Measurements from ENCODE around the gene DNAH17.

Gene DNAH17

DNA sequence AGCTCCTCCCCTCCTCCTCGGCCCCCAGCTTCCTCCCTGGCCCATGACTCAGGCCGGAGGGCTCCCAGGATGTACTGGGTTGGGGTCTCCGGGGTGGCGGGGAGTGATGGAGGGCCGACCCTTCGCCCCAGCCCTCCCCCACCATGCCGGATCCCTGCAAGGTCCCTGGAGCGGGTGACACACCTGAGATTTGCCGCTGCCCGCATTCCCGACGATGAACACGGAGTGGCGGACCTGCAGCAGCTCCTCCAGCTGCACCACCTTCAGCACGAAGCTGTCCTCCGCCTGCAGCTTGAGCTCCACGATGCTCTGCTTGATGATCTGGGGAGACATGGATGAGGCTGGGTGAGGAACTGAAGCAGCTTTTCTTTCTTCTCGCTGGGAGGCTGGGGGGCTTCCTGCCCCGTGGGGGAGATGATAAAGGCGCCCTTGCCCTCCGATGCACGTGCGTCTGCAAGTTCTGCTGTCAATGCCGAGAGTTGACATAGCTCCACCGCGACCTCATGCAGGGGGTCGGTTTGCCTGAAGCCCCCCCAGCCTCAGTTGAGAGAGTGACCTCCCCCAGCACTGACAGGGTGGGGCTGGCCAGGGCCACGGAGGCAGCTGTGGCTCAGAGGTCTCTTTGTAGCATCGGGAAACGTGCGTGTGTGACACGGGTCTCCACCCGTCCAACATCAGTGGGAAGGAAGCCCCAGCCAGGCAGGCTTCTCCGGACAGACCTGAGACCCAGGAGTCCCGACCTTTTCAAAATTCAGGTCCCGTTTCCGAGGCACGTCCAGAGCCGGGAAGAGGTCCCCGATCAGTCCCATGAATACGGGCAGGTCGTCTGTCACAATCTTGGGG, 83.1 kb downstream of the DNAH17 start:
- Histone ChIP-seq H3K27ac (ENCODE audit: low read length) (no peak overlapping the region), H3K4me2 (ENCODE audit: low read depth, low read length) (no peak overlapping the region)
- TF ChIP-seq, protein P1, sequence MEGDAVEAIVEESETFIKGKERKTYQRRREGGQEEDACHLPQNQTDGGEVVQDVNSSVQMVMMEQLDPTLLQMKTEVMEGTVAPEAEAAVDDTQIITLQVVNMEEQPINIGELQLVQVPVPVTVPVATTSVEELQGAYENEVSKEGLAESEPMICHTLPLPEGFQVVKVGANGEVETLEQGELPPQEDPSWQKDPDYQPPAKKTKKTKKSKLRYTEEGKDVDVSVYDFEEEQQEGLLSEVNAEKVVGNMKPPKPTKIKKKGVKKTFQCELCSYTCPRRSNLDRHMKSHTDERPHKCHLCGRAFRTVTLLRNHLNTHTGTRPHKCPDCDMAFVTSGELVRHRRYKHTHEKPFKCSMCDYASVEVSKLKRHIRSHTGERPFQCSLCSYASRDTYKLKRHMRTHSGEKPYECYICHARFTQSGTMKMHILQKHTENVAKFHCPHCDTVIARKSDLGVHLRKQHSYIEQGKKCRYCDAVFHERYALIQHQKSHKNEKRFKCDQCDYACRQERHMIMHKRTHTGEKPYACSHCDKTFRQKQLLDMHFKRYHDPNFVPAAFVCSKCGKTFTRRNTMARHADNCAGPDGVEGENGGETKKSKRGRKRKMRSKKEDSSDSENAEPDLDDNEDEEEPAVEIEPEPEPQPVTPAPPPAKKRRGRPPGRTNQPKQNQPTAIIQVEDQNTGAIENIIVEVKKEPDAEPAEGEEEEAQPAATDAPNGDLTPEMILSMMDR (IDR thresholded peaks at IDR 0.05; ENCODE audit: low read length), result no peak
- TF ChIP-seq EZH2phosphoT487 (IDR thresholded peaks at IDR 0.05; ENCODE audit: low read length) (no peak), EZH2 (optimal IDR thresholded peaks at IDR 0.05; ENCODE audit: low read depth, low read length) (no peak)

DNA sequence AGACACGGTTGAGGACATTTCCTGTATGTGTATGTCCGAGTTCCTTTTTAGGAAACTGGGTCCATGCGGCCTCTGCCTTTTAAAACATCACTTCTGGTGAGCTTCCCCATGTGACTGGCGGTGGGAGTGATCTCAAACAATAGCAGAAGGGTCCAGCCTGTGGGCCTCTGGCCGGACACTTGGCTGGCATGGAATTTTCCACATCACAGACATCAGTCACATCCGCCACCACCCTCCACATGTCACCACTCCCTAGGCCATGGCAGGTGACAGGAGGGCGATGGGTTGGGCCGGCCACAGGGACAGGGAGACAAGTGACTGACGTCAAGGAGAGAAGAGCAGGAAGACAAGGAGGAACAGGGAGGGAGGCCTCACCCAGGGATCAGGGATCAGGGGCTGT, 83.7 kb downstream of the DNAH17 start:
- no peak for DNase-seq
- Histone ChIP-seq H3K9ac (ENCODE audit: low read length) (no peak overlapping the region), H3K79me2 (ENCODE audit: low read length) (no peaks in the 10 kb centered on the region), H3K9me2 (replicated peaks; ENCODE audit: insufficient read depth, low read length) (no peaks in the 10 kb centered on the region), H3K36me3 (replicated peaks; ENCODE audit: insufficient read depth, low read length) (no peaks in the 10 kb centered on the region), H3K4me2 (ENCODE audit: low read depth, low read length) (no peak overlapping the region), H3F3A (ENCODE audit: insufficient read depth, low read length) (no peaks in the 10 kb centered on the region), H2AFZ (ENCODE audit: low read length) (no peak overlapping the region), H3K4me3 (ENCODE audit: low read length) (no peak overlapping the region), H4K20me1 (ENCODE audit: insufficient read depth, low read length) (no peaks in the 10 kb centered on the region), H3K9me3 (replicated peaks; ENCODE audit: insufficient read depth, low read length) (no peaks in the 10 kb centered on the region), H3K27ac (ENCODE audit: low read length) (no peak overlapping the region), H3K27me3 (replicated peaks; ENCODE audit: insufficient read depth, low read length) (peaks cover 67% of the 10 kb centered on the region), H3K4me1 (ENCODE audit: low read length) (no peaks in the 10 kb centered on the region)
- TF ChIP-seq, protein P1 (IDR thresholded peaks at IDR 0.05; ENCODE audit: low read length), result no peak
- TF ChIP-seq EZH2 (optimal IDR thresholded peaks at IDR 0.05; ENCODE audit: low read depth, low read length), result no peak
- no peak for TF ChIP-seq EZH2phosphoT487 (IDR thresholded peaks at IDR 0.05; ENCODE audit: low read length)

More for the DNA sequence above, 83.1 kb downstream of the DNAH17 start:
- no peaks in the 10 kb centered on the region for H3F3A ChIP-seq (ENCODE audit: insufficient read depth, low read length)
- H3K9me2 ChIP-seq (replicated peaks; ENCODE audit: insufficient read depth, low read length), result no peaks in the 10 kb centered on the region
- DNase-seq, result no peak
- H3K27me3 ChIP-seq (replicated peaks; ENCODE audit: insufficient read depth, low read length), result peaks cover 65% of the 10 kb centered on the region
- no peak overlapping the region for H3K9ac ChIP-seq (ENCODE audit: low read length)
- H4K20me1 ChIP-seq (ENCODE audit: insufficient read depth, low read length), result no peaks in the 10 kb centered on the region
- no peaks in the 10 kb centered on the region for H3K9me3 ChIP-seq (replicated peaks; ENCODE audit: insufficient read depth, low read length)
- H3K4me3 ChIP-seq (ENCODE audit: low read length), result no peak overlapping the region
- H3K4me1 ChIP-seq (ENCODE audit: low read length), result no peaks in the 10 kb centered on the region
- no peak overlapping the region for H2AFZ ChIP-seq (ENCODE audit: low read length)
- H3K36me3 ChIP-seq (replicated peaks; ENCODE audit: insufficient read depth, low read length), result no peaks in the 10 kb centered on the region
- no peaks in the 10 kb centered on the region for H3K79me2 ChIP-seq (ENCODE audit: low read length)

DNA sequence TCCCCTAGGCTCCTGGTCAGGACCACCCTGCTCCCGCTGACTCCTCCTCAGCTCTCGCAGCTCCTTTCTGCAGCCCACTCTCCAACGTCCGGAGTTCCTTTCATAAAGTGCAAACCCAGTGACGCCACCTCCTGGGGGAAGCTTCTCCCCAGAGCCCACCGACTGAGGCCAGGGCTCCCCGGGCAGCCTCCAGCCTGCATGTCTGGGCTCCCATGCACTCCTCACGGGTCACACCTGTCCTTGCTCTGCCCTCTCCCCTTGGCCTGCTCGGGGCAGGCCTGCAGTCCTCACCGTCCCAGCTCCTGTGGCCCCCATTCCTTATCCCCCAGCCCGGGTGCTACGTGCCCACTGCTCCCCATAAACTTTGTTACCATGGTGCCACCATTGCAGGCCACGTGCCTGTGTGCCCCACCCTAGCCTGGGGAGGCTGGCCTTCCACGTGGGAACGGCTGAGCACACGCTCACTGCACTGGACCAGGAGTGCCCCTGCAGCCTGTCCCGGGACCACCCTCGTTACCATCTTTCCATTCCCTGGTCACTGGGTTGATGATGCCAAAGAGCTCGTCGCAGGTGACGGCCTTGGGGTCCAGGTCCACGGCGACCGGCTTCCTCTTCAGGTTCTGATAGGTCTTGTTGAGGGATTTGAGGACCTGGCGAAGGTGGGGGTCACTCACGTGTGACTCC, 84.9 kb downstream of the DNAH17 start:
- Histone ChIP-seq H3K79me2 (ENCODE audit: low read length) (no peaks in the 10 kb centered on the region), H3K27me3 (replicated peaks; ENCODE audit: insufficient read depth, low read length) (peaks cover 74% of the 10 kb centered on the region), H3K27ac (ENCODE audit: low read length) (no peak overlapping the region), H3F3A (ENCODE audit: insufficient read depth, low read length) (no peaks in the 10 kb centered on the region), H3K9me2 (replicated peaks; ENCODE audit: insufficient read depth, low read length) (no peaks in the 10 kb centered on the region), H3K4me3 (ENCODE audit: low read length) (no peak overlapping the region), H3K4me2 (ENCODE audit: low read depth, low read length) (no peak overlapping the region), H3K9me3 (replicated peaks; ENCODE audit: insufficient read depth, low read length) (no peaks in the 10 kb centered on the region), H3K36me3 (replicated peaks; ENCODE audit: insufficient read depth, low read length) (no peaks in the 10 kb centered on the region), H3K4me1 (ENCODE audit: low read length) (no peaks in the 10 kb centered on the region), H2AFZ (ENCODE audit: low read length) (no peak overlapping the region), H3K9ac (ENCODE audit: low read length) (no peak overlapping the region), H4K20me1 (ENCODE audit: insufficient read depth, low read length) (no peaks in the 10 kb centered on the region)
- no peak for DNase-seq
- TF ChIP-seq, protein P1 (IDR thresholded peaks at IDR 0.05; ENCODE audit: low read length), result no peak
- TF ChIP-seq EZH2phosphoT487 (IDR thresholded peaks at IDR 0.05; ENCODE audit: low read length) (no peak), EZH2 (optimal IDR thresholded peaks at IDR 0.05; ENCODE audit: low read depth, low read length) (no peak)

Data from MM.1S (cell line).